ENCODE data around the gene ACTN3.
A peak's percentile ranks its signal among the peaks of the same experiment; 100 is the strongest.
"Not testable (repeated sequence)": the region's sequence is repeated elsewhere in the genome, so short reads cannot be mapped to it uniquely, and the experiment has no call there.

ACTN3 gene

GRCh38 chr11:66546368-66546965 lies at the start of gene ACTN3:
Gene ACTN3 (plus strand): TSS chr11:66546903. CDS start chr11:66546938, 35 bp downstream.
- DNase-seq (ENCODE audit: low read depth, low spot score) = no peak

GRCh38 chr11:66497206-66497605 lies 49.5 kb upstream of the ACTN3 start:
- DNase-seq (ENCODE audit: low read depth, low spot score) = no peak

GRCh38 chr11:66498506-66498905 lies 48.2 kb upstream of the ACTN3 start:
- no peak for DNase-seq (ENCODE audit: low read depth, low spot score)

GRCh38 chr11:66505276-66505816 lies 41.4 kb upstream of the ACTN3 start:
- DNase-seq (ENCODE audit: low read depth, low spot score) = no peak

- no peak for DNase-seq (ENCODE audit: low read depth, low spot score)
Measured at GRCh38 chr11:66509131-66509561, 37.6 kb upstream of the ACTN3 start.

GRCh38 chr11:66510271-66510989 lies 36.3 kb upstream of the ACTN3 start, which contains the start of gene BBS1:
Gene BBS1 (plus strand): TSS chr11:66510635. CDS start chr11:66510660, 25 bp downstream.
- DNase-seq (ENCODE audit: low read depth, low spot score) = peak; percentile 66

GRCh38 chr11:66510990-66511339 lies 35.7 kb upstream of the ACTN3 start:
- no peak for DNase-seq (ENCODE audit: low read depth, low spot score)

- no peak for DNase-seq (ENCODE audit: low read depth, low spot score)
Measured at GRCh38 chr11:66523611-66524010, 23.1 kb upstream of the ACTN3 start.

GRCh38 chr11:66524304-66525040 lies 22.2 kb upstream of the ACTN3 start:
- DNase-seq (ENCODE audit: low read depth, low spot score) = no peak

GRCh38 chr11:66529069-66529468 lies 17.6 kb upstream of the ACTN3 start:
- no peak for DNase-seq (ENCODE audit: low read depth, low spot score)

- DNase-seq (ENCODE audit: low read depth, low spot score) = no peak
Measured at GRCh38 chr11:66529655-66530054, 17.0 kb upstream of the ACTN3 start.

- no peak for DNase-seq (ENCODE audit: low read depth, low spot score)
Measured at GRCh38 chr11:66530927-66531709, 15.6 kb upstream of the ACTN3 start.

GRCh38 chr11:66531841-66532240 lies 14.9 kb upstream of the ACTN3 start:
- DNase-seq (ENCODE audit: low read depth, low spot score) = no peak

- DNase-seq (ENCODE audit: low read depth, low spot score) = no peak
Measured at GRCh38 chr11:66532784-66533183, 13.9 kb upstream of the ACTN3 start.

- no peak for DNase-seq (ENCODE audit: low read depth, low spot score)
Measured at GRCh38 chr11:66539170-66539869, 7.4 kb upstream of the ACTN3 start.

GRCh38 chr11:66539870-66540213 lies 6.9 kb upstream of the ACTN3 start:
- DNase-seq (ENCODE audit: low read depth, low spot score) = no peak

- not testable (repeated sequence) for DNase-seq (ENCODE audit: low read depth, low spot score)
Measured at GRCh38 chr11:66540598-66540997, 6.1 kb upstream of the ACTN3 start.

- DNase-seq (ENCODE audit: low read depth, low spot score) = no peak
Measured at GRCh38 chr11:66541892-66542291, 4.8 kb upstream of the ACTN3 start.

GRCh38 chr11:66542362-66542761 lies 4.3 kb upstream of the ACTN3 start:
- no peak for DNase-seq (ENCODE audit: low read depth, low spot score)

- peak; percentile 19 for DNase-seq (ENCODE audit: low read depth, low spot score)
Measured at GRCh38 chr11:66543263-66544107, 3.2 kb upstream of the ACTN3 start.

Measured in activated CD4-positive, CD25-positive, alpha-beta regulatory T cell treated with anti-CD3 and anti-CD28 coated beads, Interleukin-2, amount 50 U/mL, for 16 hours (primary cell).